ENCODE data around the gene EXOC3L4.

DNA sequence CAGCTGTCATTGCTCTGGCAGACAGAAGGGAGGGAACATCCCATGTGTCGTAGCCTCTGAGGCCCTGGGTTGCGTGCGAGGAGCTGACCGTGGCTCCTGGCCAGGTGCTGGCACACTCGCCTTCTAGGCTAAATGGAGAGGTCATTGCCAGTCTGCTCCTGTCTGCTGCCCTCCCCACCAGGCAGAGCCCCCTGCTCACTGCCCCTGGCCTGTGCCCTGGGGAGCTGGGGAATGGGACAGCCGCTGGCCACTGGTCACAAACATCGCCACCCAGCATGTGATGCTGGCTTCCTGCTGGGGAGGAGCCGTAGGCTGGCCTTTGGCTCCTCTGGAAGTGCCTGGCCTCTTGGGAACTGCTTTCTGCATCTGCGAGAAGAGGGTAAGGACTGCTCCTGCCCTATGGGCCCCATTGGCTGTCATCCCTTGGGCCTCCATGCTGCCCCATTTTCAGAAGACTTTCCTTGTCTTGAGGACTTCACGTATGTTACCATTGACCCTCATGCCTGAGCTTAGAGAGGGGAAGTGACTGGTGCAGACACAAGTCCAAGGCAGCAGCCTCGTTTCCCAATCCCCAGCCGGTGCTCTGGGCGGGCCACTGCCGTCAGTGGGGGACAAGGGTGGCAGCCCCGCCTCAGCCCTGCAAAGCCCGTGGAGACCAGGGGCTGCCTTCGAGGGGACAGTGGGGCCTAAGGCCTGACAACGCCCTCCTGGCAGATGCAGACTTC, 26.8 kb downstream of the EXOC3L4 start:
- TF ChIP-seq ZBTB8A (IDR thresholded peaks at IDR 0.05; ENCODE audit: partially characterized antibody): no peak
- no peak for TF ChIP-seq ZBTB7A (IDR thresholded peaks at IDR 0.05; ENCODE audit: borderline replicate concordance, control insufficient read depth, low read depth, low read length)
- TF ChIP-seq NFE2 (IDR thresholded peaks at IDR 0.05; ENCODE audit: low read depth): no peak
- TF ChIP-seq, protein P1, sequence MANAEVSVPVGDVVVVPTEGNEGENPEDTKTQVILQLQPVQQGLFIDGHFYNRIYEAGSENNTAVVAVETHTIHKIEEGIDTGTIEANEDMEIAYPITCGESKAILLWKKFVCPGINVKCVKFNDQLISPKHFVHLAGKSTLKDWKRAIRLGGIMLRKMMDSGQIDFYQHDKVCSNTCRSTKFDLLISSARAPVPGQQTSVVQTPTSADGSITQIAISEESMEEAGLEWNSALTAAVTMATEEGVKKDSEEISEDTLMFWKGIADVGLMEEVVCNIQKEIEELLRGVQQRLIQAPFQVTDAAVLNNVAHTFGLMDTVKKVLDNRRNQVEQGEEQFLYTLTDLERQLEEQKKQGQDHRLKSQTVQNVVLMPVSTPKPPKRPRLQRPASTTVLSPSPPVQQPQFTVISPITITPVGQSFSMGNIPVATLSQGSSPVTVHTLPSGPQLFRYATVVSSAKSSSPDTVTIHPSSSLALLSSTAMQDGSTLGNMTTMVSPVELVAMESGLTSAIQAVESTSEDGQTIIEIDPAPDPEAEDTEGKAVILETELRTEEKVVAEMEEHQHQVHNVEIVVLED (CRISPR knock-in tag; IDR thresholded peaks at IDR 0.05): no peak
- TF ChIP-seq, protein P2, sequence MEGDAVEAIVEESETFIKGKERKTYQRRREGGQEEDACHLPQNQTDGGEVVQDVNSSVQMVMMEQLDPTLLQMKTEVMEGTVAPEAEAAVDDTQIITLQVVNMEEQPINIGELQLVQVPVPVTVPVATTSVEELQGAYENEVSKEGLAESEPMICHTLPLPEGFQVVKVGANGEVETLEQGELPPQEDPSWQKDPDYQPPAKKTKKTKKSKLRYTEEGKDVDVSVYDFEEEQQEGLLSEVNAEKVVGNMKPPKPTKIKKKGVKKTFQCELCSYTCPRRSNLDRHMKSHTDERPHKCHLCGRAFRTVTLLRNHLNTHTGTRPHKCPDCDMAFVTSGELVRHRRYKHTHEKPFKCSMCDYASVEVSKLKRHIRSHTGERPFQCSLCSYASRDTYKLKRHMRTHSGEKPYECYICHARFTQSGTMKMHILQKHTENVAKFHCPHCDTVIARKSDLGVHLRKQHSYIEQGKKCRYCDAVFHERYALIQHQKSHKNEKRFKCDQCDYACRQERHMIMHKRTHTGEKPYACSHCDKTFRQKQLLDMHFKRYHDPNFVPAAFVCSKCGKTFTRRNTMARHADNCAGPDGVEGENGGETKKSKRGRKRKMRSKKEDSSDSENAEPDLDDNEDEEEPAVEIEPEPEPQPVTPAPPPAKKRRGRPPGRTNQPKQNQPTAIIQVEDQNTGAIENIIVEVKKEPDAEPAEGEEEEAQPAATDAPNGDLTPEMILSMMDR (IDR thresholded peaks at IDR 0.05 in 2 of 3, conservative IDR thresholded peaks at IDR 0.05 in 1 of 3; ENCODE audit: insufficient read depth in 2 of 3, low read depth in 1 of 3, low read length in 3 of 3): no peak
- no peak for TF ChIP-seq CEBPG (CRISPR knock-in tag; IDR thresholded peaks at IDR 0.05)
- no peak for TF ChIP-seq CEBPG (tag; conservative IDR thresholded peaks at IDR 0.05 in 1 of 2, IDR thresholded peaks at IDR 0.05 in 1 of 2)
- TF ChIP-seq NFYB (IDR thresholded peaks at IDR 0.05; ENCODE audit: extremely low read depth, insufficient read length): no peak
- no peak for TF ChIP-seq CHCHD3 (CRISPR knock-in tag; IDR thresholded peaks at IDR 0.05)
- no peak for TF ChIP-seq ZNF561 (CRISPR knock-in tag; conservative IDR thresholded peaks at IDR 0.05)
